ENCODE measurements around the gene DDOST.

Gene DDOST

DNA sequence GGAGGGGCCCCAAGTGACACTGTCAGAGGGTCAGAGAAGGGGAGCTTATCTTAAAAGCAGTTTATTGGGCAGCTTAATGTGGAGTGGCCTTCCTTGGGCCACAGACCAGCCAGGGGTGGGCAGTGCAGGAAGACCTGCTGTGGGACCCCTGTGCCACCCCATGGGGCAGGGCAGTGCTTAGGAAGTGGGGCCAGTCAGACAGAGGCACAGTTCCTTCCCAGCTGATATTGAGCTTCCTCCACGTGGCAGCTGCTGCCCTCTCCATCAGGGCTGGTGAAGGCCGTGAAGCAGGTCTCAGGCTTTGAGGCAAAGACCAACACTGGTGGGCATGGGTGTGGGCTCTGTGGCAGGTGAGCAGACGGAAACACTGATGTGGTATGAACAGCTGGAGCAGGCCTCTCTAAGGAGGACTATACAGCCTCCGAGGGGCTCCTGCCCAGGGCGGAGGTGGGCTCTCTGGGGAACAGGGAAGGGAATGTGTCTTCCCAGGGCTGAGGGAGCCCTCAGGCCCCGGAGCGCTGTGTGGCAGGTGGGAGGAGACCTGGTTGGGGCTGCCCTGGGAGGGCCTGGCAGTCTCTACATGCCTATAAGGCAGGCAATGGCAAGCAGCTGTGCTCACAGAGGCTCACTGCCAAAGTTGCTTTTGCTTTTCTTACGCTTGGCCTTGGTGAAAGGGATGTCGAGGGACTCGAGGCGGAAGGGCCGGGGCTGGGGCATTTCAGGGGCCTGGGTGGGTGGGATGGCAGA is 3.0 kb upstream of the DDOST start:
- Mint-ChIP-seq H3K27ac (peak overlapping the region; percentile 57), H3K36me3 (ENCODE audit: low read depth) (peaks cover 7% of the 10 kb centered on the region), H3K9me3 (peaks cover 3% of the 10 kb centered on the region), H3K27me3 (ENCODE audit: low read depth, poor library complexity) (no peaks in the 10 kb centered on the region), H3K4me1 (peaks cover 30% of the 10 kb centered on the region), H3K4me3 (no peak overlapping the region)
- TF ChIP-seq, protein P1, sequence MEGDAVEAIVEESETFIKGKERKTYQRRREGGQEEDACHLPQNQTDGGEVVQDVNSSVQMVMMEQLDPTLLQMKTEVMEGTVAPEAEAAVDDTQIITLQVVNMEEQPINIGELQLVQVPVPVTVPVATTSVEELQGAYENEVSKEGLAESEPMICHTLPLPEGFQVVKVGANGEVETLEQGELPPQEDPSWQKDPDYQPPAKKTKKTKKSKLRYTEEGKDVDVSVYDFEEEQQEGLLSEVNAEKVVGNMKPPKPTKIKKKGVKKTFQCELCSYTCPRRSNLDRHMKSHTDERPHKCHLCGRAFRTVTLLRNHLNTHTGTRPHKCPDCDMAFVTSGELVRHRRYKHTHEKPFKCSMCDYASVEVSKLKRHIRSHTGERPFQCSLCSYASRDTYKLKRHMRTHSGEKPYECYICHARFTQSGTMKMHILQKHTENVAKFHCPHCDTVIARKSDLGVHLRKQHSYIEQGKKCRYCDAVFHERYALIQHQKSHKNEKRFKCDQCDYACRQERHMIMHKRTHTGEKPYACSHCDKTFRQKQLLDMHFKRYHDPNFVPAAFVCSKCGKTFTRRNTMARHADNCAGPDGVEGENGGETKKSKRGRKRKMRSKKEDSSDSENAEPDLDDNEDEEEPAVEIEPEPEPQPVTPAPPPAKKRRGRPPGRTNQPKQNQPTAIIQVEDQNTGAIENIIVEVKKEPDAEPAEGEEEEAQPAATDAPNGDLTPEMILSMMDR (IDR thresholded peaks at IDR 0.05): no peak
- no peak for DNase-seq

DNA sequence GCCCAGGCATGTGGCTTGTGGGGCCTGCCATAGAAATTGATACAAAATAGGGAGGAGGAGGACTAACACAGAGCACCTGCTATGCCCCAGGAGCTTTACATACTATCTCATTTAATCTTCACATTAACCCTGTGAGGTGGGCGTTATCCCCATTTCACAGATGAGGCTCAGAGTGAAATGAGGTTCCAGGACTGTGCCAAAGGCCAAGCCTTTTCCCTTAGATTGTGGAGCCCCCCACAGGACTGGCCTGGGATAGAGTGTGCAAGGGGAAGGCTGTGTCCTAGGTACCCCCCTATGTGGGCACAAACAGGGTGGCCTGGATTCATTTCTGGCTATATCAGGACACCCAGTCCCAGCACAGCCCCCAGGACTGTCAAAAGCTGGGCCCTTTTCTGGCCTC is 2.2 kb upstream of the DDOST start:
- peak overlapping the region; percentile 42 for H3K27ac Mint-ChIP-seq
- H3K4me3 Mint-ChIP-seq: peak overlapping the region; percentile 42
- no peak for DNase-seq
- peaks cover 31% of the 10 kb centered on the region for H3K4me1 Mint-ChIP-seq
- TF ChIP-seq, protein P1 (IDR thresholded peaks at IDR 0.05): no peak
- peaks cover 3% of the 10 kb centered on the region for H3K9me3 Mint-ChIP-seq
- H3K27me3 Mint-ChIP-seq (ENCODE audit: low read depth, poor library complexity): no peaks in the 10 kb centered on the region
- peaks cover 12% of the 10 kb centered on the region for H3K36me3 Mint-ChIP-seq (ENCODE audit: low read depth)

DNA sequence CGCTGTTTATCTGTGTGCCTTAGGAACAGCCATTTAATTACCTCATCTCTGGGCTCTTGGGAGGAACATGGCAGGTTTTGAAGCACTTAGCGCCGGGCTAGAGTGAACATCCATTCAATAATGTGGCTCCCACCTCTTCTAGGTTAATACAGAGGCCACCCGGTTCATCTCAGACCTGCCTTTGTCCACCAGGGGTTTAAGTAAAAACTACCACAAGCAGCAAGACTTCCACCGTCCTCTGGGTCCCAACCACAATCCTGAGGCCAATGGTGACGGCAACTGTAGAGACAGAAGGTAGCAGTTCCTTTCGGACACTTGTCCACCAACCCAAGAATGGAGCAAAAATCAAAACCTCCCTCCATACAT is 924 bp upstream of the DDOST start:
- TF ChIP-seq, protein P1 (IDR thresholded peaks at IDR 0.05): no peak
- Mint-ChIP-seq H3K4me3 (peak overlapping the region; percentile 94), H3K9me3 (peaks cover 3% of the 10 kb centered on the region), H3K36me3 (ENCODE audit: low read depth) (peaks cover 15% of the 10 kb centered on the region), H3K4me1 (peaks cover 31% of the 10 kb centered on the region), H3K27me3 (ENCODE audit: low read depth, poor library complexity) (no peaks in the 10 kb centered on the region), H3K27ac (peak overlapping the region; percentile 98)
- no peak for DNase-seq

DNA sequence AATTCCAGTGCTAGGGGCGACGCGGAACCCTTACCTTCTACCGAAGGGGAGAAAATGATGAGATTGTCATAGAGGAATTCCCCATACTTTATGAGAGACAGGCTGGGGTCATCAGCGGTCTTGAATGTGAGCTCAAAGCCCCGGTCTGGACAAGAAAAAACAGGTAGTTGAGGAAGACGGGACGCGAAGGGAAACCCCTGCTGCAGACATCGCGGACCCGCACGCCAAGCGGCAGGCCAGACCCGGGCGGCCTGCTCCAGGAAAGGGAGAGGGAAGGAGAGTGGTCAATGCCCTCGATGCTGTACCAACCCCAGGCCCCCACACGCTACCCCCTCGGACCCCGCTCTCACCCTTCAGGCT is 342 bp downstream of the DDOST start:
- Mint-ChIP-seq H3K9me3 (no peaks in the 10 kb centered on the region), H3K4me3 (peak overlapping the region; percentile 94), H3K36me3 (ENCODE audit: low read depth) (peaks cover 28% of the 10 kb centered on the region), H3K27me3 (ENCODE audit: low read depth, poor library complexity) (no peaks in the 10 kb centered on the region), H3K4me1 (peaks cover 31% of the 10 kb centered on the region), H3K27ac (peak overlapping the region; percentile 57)
- DNase-seq: no peak
- TF ChIP-seq, protein P1 (IDR thresholded peaks at IDR 0.05): no peak

DNA sequence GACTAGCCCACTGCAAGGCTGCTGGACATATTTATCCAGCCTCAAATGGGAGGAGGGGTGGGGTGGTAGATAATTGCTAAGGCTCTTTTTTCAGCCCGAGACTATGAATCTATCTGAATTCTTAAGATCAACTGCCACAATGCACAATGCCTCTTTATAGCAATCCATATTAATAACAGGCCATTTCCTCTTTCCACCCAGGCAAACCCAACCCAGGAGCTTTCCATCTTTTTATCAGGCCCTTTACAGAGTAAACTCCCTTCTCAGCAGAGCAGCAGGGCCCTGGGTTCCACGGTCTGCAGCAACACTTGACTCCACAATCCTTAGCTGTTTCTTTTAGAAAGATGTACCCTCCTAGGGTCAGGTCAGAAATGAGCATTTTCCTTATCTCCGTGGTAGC is 806 bp downstream of the DDOST start:
- H3K4me3 Mint-ChIP-seq: peak overlapping the region; percentile 94
- H3K36me3 Mint-ChIP-seq (ENCODE audit: low read depth): peaks cover 32% of the 10 kb centered on the region
- TF ChIP-seq, protein P1 (IDR thresholded peaks at IDR 0.05): no peak
- H3K4me1 Mint-ChIP-seq: peaks cover 31% of the 10 kb centered on the region
- no peak for DNase-seq
- H3K27ac Mint-ChIP-seq: peak overlapping the region; percentile 27
- H3K9me3 Mint-ChIP-seq: no peaks in the 10 kb centered on the region
- H3K27me3 Mint-ChIP-seq (ENCODE audit: low read depth, poor library complexity): no peaks in the 10 kb centered on the region

All from nephron progenitor cell (in vitro differentiated cells).